CD4-positive, CD25-positive, alpha-beta regulatory T cell (primary cell): ENCODE measurements around the gene TMEM156. TPM values are rescaled to one million over a fixed set of nuclear protein-coding genes. Genes with fewer than 3 reads are reported as not detected.

Experiments
- ATAC-seq, 2 donors: fragments of 150-1000 bp; cut with Tn5 transposase; one replicate each; pipeline ENCODE4 v1.10.0; 2021; ENCODE audit warnings: low read depth in 2 of 2, moderate number of reproducible peaks in 2 of 2, moderate library complexity in 1 of 2
- DNase-seq, 3 donors: peaks; one replicate each; pipeline versions ENCODE4 v3.0.0 to v3.0.0-alpha.2; 2012 to 2022; ENCODE audit warnings: mixed read lengths in 1 of 3
- H3K27ac ChIP-seq: one replicate; pipeline ENCODE4 v1.7.0; 2013; ENCODE audit warnings: mild to moderate bottlenecking, low read length; ENCODE audit not compliant: insufficient read depth, poor library complexity, severe bottlenecking
- H3K27me3 ChIP-seq: one replicate; pipeline ENCODE4 v1.7.0; 2013; ENCODE audit warnings: low read length; ENCODE audit not compliant: control insufficient read depth, insufficient read depth
- H3K36me3 ChIP-seq: one replicate; pipeline ENCODE4 v1.7.0; 2013; ENCODE audit warnings: mild to moderate bottlenecking, low read length, moderate library complexity; ENCODE audit not compliant: control insufficient read depth, insufficient read depth
- H3K4me1 ChIP-seq: 2 replicates; pipeline ENCODE4 v1.7.0; 2013; ENCODE audit warnings: mild to moderate bottlenecking, low read length; ENCODE audit not compliant: insufficient read depth, control insufficient read depth, poor library complexity, severe bottlenecking
- H3K4me3 ChIP-seq: one replicate; pipeline ENCODE4 v1.7.0; 2013; ENCODE audit warnings: low read depth, mild to moderate bottlenecking, low read length, moderate library complexity
- H3K9me3 ChIP-seq, 2 experiments: 1 replicate in 1 of 2; 2 replicates in 1 of 2; pipeline ENCODE4 v1.7.0; 2013; ENCODE audit warnings: low read length in 2 of 2, mild to moderate bottlenecking in 1 of 2, moderate library complexity in 1 of 2; ENCODE audit not compliant: control insufficient read depth in 2 of 2
- H3K27ac Mint-ChIP-seq, 3 donors: one replicate each; pipeline ENCODE4 v1.8.0; 2020 to 2022; ENCODE audit warnings: mild to moderate bottlenecking in 3 of 3, mixed read lengths in 3 of 3, moderate library complexity in 2 of 3
- H3K27me3 Mint-ChIP-seq: one replicate; pipeline ENCODE4 v1.8.0; 2022; ENCODE audit warnings: mild to moderate bottlenecking, mixed read lengths
- H3K36me3 Mint-ChIP-seq: one replicate; pipeline ENCODE4 v1.8.0; 2020; ENCODE audit warnings: mixed read lengths
- H3K4me1 Mint-ChIP-seq, 4 donors: one replicate each; pipeline ENCODE4 v1.8.0; 2020 to 2022; ENCODE audit warnings: mixed read lengths in 4 of 4, mild to moderate bottlenecking in 1 of 4
- H3K4me3 Mint-ChIP-seq, 4 donors: one replicate each; pipeline ENCODE4 v1.8.0; 2020 to 2022; ENCODE audit warnings: mild to moderate bottlenecking in 4 of 4, mixed read lengths in 4 of 4, moderate library complexity in 3 of 4
- H3K9me3 Mint-ChIP-seq, 7 donors: one replicate each; pipeline ENCODE4 v1.8.0; 2020 to 2022; ENCODE audit warnings: mixed read lengths in 7 of 7, mild to moderate bottlenecking in 3 of 7, moderate library complexity in 2 of 7
- polyA plus RNA-seq, 4 donors: library from polyadenylated mRNA; unstranded; fragments of 300-500 nt; fragmentation: Illumina TruSeq; gene quantifications; one replicate each; pipeline ENCODE4 v1.2.3, GENCODE V29; 2021
- total RNA-seq: library from RNA; stranded (reverse); gene quantifications from one replicate; pipeline ENCODE4 v1.2.3, GENCODE V29; 2022

The TMEM156 gene
- total and polyA plus RNA-seq, 5 donors from 2014 or later = 8.4 to 24.3 (median 22.7) TPM

GRCh38 chr4:38952017-38952416, 80.2 kb downstream of the TMEM156 start:
- Histone ChIP-seq H3K27ac (no peak overlapping the region), H3K9me3 (no peaks in the 10 kb centered on the region), H3K27me3 (no peaks in the 10 kb centered on the region), H3K4me1 (peaks cover 9% of the 10 kb centered on the region), H3K4me3 (no peak overlapping the region), H3K36me3 (no peaks in the 10 kb centered on the region)
- Mint-ChIP-seq H3K9me3 (peaks cover 0 to 2% (median 0%) of the 10 kb centered on the region in 7 donors), H3K36me3 (no peaks in the 10 kb centered on the region), H3K4me1 (peaks cover 8 to 24% (median 22%) of the 10 kb centered on the region in 4 donors), H3K27me3 (no peaks in the 10 kb centered on the region), H3K4me3 (no peak overlapping the region), H3K27ac (peak overlapping the region in 1 of 3 donors; percentile 27)
- DNase-seq (no peak), ATAC-seq (no peak)

DNA sequence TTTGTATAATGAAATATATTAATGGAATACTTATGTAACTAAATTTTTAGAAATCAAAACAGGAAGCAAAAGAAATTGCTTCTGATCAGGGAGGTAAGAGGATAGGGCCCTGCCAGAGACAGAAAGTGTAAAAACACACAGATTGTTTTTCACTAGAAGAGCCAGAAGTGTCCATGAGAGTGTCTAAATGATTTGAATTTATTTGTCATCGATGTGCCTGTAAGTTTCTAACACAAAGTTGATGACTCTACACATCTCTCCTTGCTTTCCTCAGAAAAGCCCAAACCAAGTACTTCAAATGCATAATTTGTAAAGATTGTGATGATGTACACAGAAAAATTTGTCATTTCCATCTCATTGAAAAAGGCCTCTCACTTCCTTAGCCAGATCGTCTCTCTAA, 80.6 kb downstream of the TMEM156 start:
- H3K4me1 ChIP-seq = peaks cover 9% of the 10 kb centered on the region
- H3K27ac ChIP-seq = no peak overlapping the region
- no peaks in the 10 kb centered on the region for H3K27me3 ChIP-seq
- ATAC-seq (no peak), DNase-seq (no peak)
- no peak overlapping the region for H3K4me3 Mint-ChIP-seq
- H3K27ac Mint-ChIP-seq = peak overlapping the region in 1 of 3 donors; percentile 27
- H3K36me3 ChIP-seq = no peaks in the 10 kb centered on the region
- H3K4me3 ChIP-seq = no peak overlapping the region
- H3K4me1 Mint-ChIP-seq = peaks cover 8 to 24% (median 20%) of the 10 kb centered on the region in 4 donors
- no peaks in the 10 kb centered on the region for H3K9me3 ChIP-seq
- H3K9me3 Mint-ChIP-seq = peaks cover 0 to 2% (median 0%) of the 10 kb centered on the region in 7 donors
- H3K36me3 Mint-ChIP-seq = no peaks in the 10 kb centered on the region
- no peaks in the 10 kb centered on the region for H3K27me3 Mint-ChIP-seq

DNA sequence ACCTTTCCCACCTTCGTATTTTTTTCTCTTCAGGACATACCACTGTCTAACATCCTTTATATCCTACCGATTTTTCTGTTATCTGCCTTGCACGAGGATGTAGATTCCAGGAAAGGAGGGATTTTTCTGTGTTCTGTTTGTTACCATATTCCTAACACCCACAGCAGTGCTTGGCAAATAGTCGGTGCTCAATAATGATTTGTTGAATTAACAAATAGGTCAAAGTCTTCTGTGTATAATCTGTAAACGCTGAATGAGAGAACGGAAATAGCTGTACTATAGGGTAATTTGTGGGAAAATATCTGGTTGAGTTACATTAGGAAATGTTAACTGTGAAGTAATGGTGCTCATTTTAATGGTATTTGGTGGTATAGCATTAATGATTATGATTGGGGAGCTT, 81.5 kb downstream of the TMEM156 start:
- Histone ChIP-seq H3K9me3 (no peaks in the 10 kb centered on the region), H3K27ac (no peak overlapping the region), H3K36me3 (no peaks in the 10 kb centered on the region), H3K4me1 (peaks cover 9% of the 10 kb centered on the region), H3K4me3 (no peak overlapping the region), H3K27me3 (no peaks in the 10 kb centered on the region)
- Mint-ChIP-seq H3K4me3 (no peak overlapping the region), H3K27me3 (no peaks in the 10 kb centered on the region), H3K36me3 (no peaks in the 10 kb centered on the region), H3K4me1 (peaks cover 8 to 20% (median 18%) of the 10 kb centered on the region in 4 donors), H3K27ac (peak overlapping the region; percentile 76 to 93 (median 93)), H3K9me3 (peaks cover 0 to 2% (median 0%) of the 10 kb centered on the region in 7 donors)
- ATAC-seq = no peak
- no peak for DNase-seq

DNA sequence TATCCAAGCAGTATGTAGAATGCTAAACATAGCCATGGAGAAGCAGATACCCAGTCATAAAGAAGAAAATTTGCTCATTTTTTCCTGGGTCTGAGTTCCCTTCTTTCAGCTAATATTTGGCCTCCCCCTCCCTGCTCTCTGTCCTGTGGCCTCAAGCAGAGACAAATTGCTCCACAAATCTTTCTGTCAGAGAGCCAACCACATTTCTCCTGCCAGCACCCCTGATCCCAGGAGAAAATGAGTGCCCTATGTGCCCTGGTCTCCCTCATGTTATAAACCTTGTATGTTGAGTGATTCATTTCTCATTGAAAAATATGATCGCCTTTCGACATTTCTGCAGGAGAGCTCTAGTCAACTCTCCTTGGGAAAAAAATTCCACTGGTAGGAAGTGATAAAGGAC, 82.0 kb downstream of the TMEM156 start:
- Mint-ChIP-seq H3K4me3 (no peak overlapping the region), H3K4me1 (peaks cover 8 to 20% (median 18%) of the 10 kb centered on the region in 4 donors), H3K27me3 (no peaks in the 10 kb centered on the region), H3K36me3 (no peaks in the 10 kb centered on the region), H3K27ac (peak overlapping the region in 2 of 3 donors; percentile 76 to 93), H3K9me3 (peaks cover 0 to 2% (median 0%) of the 10 kb centered on the region in 7 donors)
- Histone ChIP-seq H3K4me3 (no peak overlapping the region), H3K9me3 (no peaks in the 10 kb centered on the region), H3K4me1 (peaks cover 9% of the 10 kb centered on the region), H3K27ac (peak overlapping the region; percentile 57), H3K27me3 (no peaks in the 10 kb centered on the region), H3K36me3 (no peaks in the 10 kb centered on the region)
- DNase-seq (no peak), ATAC-seq (no peak)

DNA sequence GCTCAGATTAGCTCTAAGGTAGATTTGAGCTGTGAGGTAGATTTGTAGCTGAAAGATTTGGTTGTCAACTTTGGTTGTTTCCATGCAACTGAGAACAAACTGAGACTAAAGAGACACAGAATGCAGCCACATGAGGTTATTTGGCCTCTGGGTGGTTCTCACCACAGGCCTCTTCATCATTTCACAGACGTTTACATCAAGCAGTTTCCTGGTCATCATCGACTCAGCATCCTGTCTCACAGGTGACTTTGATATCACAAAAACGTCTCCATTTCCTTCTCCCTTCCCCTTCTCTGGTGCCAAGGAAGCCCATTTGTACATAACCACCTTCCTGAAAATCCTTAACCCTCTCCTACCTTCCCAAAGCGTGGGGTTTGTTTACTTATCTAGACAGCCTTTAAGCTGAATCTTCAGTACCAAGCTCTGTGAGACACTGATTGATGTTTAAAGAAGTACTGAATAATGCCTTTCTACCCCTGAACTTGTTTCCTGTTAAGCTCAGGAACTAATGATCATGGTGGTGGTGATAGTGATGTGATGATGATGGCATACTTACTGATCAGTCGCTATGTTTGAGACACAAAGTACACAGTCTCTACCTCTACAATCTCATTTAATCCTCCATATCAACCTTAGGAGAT, 82.7 kb downstream of the TMEM156 start:
- Histone ChIP-seq H3K36me3 (no peaks in the 10 kb centered on the region), H3K4me1 (peaks cover 9% of the 10 kb centered on the region), H3K9me3 (no peaks in the 10 kb centered on the region), H3K27me3 (no peaks in the 10 kb centered on the region), H3K4me3 (peak overlapping the region; percentile 3), H3K27ac (peak overlapping the region; percentile 57)
- H3K4me3 Mint-ChIP-seq = peak overlapping the region; percentile 1 to 67 (median 26)
- H3K9me3 Mint-ChIP-seq = peaks cover 0 to 2% (median 0%) of the 10 kb centered on the region in 7 donors
- H3K27ac Mint-ChIP-seq = peak overlapping the region; percentile 76 to 93 (median 91)
- no peaks in the 10 kb centered on the region for H3K36me3 Mint-ChIP-seq
- peaks cover 8 to 20% (median 18%) of the 10 kb centered on the region in 4 donors for H3K4me1 Mint-ChIP-seq
- H3K27me3 Mint-ChIP-seq = no peaks in the 10 kb centered on the region
- peak; percentile 9 to 81 (median 76) for DNase-seq
- peak; percentile 91 to 95 for ATAC-seq

- H3K27ac ChIP-seq = peak overlapping the region; percentile 57
Measured at GRCh38 chr4:38948551-38948950, 83.7 kb downstream of the TMEM156 start.

GRCh38 chr4:38946919-38947318, 85.3 kb downstream of the TMEM156 start:
- Histone ChIP-seq H3K27ac (no peak overlapping the region), H3K27me3 (no peaks in the 10 kb centered on the region), H3K4me3 (no peak overlapping the region), H3K4me1 (peaks cover 9% of the 10 kb centered on the region), H3K9me3 (no peaks in the 10 kb centered on the region), H3K36me3 (no peaks in the 10 kb centered on the region)
- ATAC-seq (no peak), DNase-seq (no peak)
- Mint-ChIP-seq H3K4me1 (peaks cover 8 to 20% (median 18%) of the 10 kb centered on the region in 4 donors), H3K4me3 (no peak overlapping the region), H3K36me3 (no peaks in the 10 kb centered on the region), H3K9me3 (peaks cover 0 to 2% (median 0%) of the 10 kb centered on the region in 7 donors), H3K27me3 (no peaks in the 10 kb centered on the region), H3K27ac (peak overlapping the region in 2 of 3 donors; percentile 9 to 74)

More at GRCh38 chr4:38948551-38948950, 83.7 kb downstream of the TMEM156 start:
- ATAC-seq (no peak), DNase-seq (no peak)
- Mint-ChIP-seq H3K4me1 (peaks cover 8 to 20% (median 18%) of the 10 kb centered on the region in 4 donors), H3K36me3 (no peaks in the 10 kb centered on the region), H3K27me3 (no peaks in the 10 kb centered on the region), H3K4me3 (no peak overlapping the region), H3K9me3 (peaks cover 0 to 2% (median 0%) of the 10 kb centered on the region in 7 donors), H3K27ac (peak overlapping the region in 1 of 3 donors; percentile 76)
- H3K4me1 ChIP-seq = peaks cover 9% of the 10 kb centered on the region
- no peaks in the 10 kb centered on the region for H3K36me3 ChIP-seq
- no peaks in the 10 kb centered on the region for H3K9me3 ChIP-seq
- H3K27me3 ChIP-seq = no peaks in the 10 kb centered on the region
- H3K4me3 ChIP-seq = no peak overlapping the region

DNA sequence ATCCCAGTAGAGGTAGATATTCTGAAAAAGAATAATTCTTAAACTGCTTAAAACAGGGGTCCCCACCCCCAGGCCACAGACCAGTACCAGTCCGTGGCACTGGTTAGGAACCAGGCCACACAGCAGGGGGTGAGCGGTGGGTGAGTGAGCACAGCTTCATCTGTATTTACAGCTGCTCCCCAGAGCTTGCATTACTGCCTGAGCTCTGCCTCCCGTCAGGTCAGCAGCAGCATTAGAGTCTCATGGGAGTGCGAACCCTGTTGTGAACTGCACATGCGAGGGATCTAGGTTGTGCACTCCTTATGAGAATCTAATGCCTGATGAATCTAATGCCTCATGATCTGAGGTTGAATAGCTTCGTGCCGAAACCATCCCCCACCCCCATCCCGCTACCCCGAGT, 87.8 kb downstream of the TMEM156 start:
- no peak overlapping the region for H3K27ac Mint-ChIP-seq
- ATAC-seq (no peak), DNase-seq (no peak)
- no peaks in the 10 kb centered on the region for H3K9me3 Mint-ChIP-seq
- H3K4me1 Mint-ChIP-seq = peaks cover 8 to 17% (median 11%) of the 10 kb centered on the region in 4 donors
- H3K9me3 ChIP-seq = no peaks in the 10 kb centered on the region
- no peaks in the 10 kb centered on the region for H3K27me3 ChIP-seq
- no peak overlapping the region for H3K4me3 Mint-ChIP-seq
- H3K27ac ChIP-seq = no peak overlapping the region
- no peak overlapping the region for H3K4me3 ChIP-seq
- H3K27me3 Mint-ChIP-seq = no peaks in the 10 kb centered on the region
- no peaks in the 10 kb centered on the region for H3K36me3 ChIP-seq
- no peaks in the 10 kb centered on the region for H3K36me3 Mint-ChIP-seq
- H3K4me1 ChIP-seq = peaks cover 6% of the 10 kb centered on the region
